Stimulated activated naive CD8-positive, alpha-beta T cell treated with anti-CD3 and anti-CD28 coated beads, Interleukin-15, Interleukin-2, amounts not matched to agents 100 U/mL and 50 U/mL, for 24 hours (primary cell): Measurements from ENCODE around the gene CREG2.

ENCODE experiments used
- ATAC-seq: fragments of 150-1000 bp; cut with Tn5 transposase; one replicate; pipeline ENCODE4 v1.10.0; 2021
- DNase-seq: peaks from one replicate; pipeline ENCODE4 v3.0.0; 2021

The CREG2 gene

GRCh38 chr2:101306410-101306809, 80.9 kb downstream of the CREG2 start:
- DNase-seq = no peak
- ATAC-seq = no peak

- DNase-seq (no peak), ATAC-seq (peak; percentile 41)
These were observed 81.7 kb downstream of the CREG2 start for GRCh38 chr2:101305492-101306078.

DNA sequence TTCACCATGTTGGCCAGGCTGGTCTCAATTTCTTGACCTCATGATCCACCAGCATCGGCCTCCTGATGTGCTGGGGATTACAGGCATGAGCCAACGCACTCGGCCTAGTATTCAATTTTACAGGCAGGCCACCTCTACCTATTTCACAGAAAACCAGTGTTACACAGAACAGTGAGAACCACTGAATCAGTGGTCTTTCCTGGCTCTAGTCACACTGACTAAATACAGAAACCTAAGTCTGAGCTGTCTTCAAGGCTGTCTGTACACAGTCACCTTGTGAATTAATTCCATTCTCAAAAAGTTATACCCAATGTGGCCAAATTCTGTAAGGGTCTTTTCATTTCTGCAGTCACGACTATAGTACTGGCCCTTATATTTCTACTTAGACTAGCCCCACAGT, 82.3 kb downstream of the CREG2 start:
- DNase-seq (no peak), ATAC-seq (peak; percentile 24)

DNA sequence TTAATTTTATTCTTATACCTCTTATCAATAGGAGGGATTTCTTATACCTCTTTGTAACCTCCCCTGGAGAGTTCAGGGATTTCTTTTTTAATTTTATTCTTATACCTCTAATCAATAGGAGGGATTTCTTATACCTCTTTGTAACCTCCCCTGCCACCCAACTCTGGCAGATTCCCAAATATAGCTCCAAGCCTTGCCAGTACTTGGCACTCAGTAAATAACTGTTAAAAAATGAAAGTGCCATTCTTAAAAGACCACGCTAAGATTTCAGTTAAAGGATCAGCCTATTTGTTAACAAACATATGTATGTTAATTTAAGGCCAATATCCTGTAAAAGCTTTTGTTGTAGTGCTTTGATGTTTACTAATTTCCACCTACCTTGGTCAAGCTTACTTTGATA, 83.6 kb downstream of the CREG2 start:
- ATAC-seq (no peak), DNase-seq (no peak)

GRCh38 chr2:101302016-101302415, 85.3 kb downstream of the CREG2 start:
- ATAC-seq = no peak
- no peak for DNase-seq

DNA sequence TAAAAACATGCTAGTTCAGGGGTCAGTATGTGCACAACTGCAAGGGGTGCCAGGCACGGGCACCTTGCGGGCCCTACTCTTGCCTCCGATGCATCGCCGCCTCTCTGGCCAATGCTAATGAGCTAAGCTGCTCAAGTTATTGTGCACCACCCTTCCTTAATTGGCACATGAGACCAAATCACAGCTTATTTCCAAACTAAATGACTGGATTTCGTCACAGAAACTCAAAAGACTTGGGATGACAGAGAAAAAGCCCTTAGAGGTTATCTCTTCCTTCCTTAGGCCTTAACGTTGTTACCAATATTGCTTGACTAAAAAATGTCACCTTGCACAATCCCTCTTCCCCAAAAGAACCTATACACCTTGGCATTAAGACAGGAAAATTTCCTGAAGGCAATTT, 86.5 kb downstream of the CREG2 start:
- DNase-seq (no peak), ATAC-seq (no peak)

DNA sequence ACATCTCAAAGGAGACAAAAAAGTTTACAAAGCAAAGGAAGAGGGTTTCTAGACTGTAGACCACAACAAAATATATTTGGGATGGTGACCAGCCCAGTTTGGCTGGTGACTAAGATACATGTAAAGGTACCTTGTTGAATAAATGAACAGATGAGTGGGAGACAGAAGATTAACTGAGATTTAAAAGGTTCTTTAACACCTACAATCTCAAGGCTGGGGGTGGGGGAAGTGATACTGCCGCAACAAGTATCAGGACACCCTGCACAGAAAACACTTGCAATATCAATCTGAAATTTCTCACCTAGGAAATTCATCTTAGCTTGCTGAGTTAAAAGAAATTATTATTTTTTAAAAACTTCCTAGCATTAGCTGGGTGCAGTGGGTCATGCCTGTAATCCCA, 87.1 kb downstream of the CREG2 start:
- DNase-seq (no peak), ATAC-seq (no peak)

DNA sequence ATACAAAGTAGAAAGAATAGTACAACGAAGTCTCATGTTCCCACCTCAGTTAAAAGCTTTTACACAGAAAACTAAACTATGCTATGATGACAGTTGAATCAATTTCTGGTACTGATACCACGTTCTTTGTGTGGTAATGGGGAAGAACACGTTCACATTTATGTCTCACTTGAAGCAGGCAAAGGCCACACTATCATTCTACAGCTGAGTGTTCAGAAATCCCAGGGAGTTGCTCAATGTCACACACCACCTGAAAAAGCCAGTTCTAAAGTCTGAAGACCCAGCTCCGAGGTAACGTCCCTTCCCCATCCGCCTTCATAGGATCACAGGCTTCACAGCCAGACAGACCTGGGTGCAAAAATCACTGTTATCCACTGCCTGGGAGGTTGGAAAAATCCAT, 87.7 kb downstream of the CREG2 start:
- ATAC-seq (peak; percentile 36), DNase-seq (no peak)

GRCh38 chr2:101297383-101297782, 89.9 kb downstream of the CREG2 start:
- no peak for ATAC-seq
- DNase-seq = no peak

GRCh38 chr2:101296371-101296770, 90.9 kb downstream of the CREG2 start:
- DNase-seq (no peak), ATAC-seq (no peak)

- DNase-seq = no peak
These were observed 91.4 kb downstream of the CREG2 start for GRCh38 chr2:101295895-101296294.

More at GRCh38 chr2:101295895-101296294, 91.4 kb downstream of the CREG2 start:
- no peak for ATAC-seq
